Bronchial epithelial cell (primary cell): Measurements from ENCODE around the gene ARRDC3. TPM values are rescaled to one million over a fixed set of nuclear protein-coding genes. Genes with fewer than 3 reads are reported as not detected.
"Not testable (repeated sequence)": the region's sequence is repeated elsewhere in the genome, so short reads cannot be mapped to it uniquely, and the experiment has no call there.

Experiments used
- DNase-seq: peaks from one replicate; pipeline ENCODE4 v3.0.0-alpha.2; 2010; ENCODE audit warnings: low read depth
- FAIRE-seq: peaks from 2 replicates; lab custom pipeline; 2011; peaks lifted over from hg19 to GRCh38; lab: Jason Lieb, UNC
- H3K27me3 ChIP-seq: 2 replicates; pipeline ENCODE4 v1.5.1; 2011; ENCODE audit warnings: low read length; ENCODE audit not compliant: control insufficient read depth, insufficient read depth
- H3K36me3 ChIP-seq: 2 replicates; pipeline ENCODE4 v1.5.1; 2011; ENCODE audit warnings: low read length; ENCODE audit not compliant: control insufficient read depth, insufficient read depth
- H3K4me3 ChIP-seq: 2 replicates; pipeline ENCODE4 v1.5.1; 2011; ENCODE audit warnings: mild to moderate bottlenecking, low read depth, low read length, control low read depth
- CTCF ChIP-seq: IDR thresholded peaks from 2 replicates; pipeline ENCODE4 v1.5.1; 2011; ENCODE audit warnings: mild to moderate bottlenecking, moderate library complexity, low read length, control low read depth, inconsistent platforms; ENCODE audit not compliant: insufficient read depth, severe bottlenecking
- total RNA-seq: library from RNA; depleted of rRNA; stranded (reverse); fragments of >200 nt; gene quantifications from 2 replicates; pipeline ENCODE4 v1.2.1, GENCODE V29; 2014

Gene ARRDC3
- total RNA-seq, 1 donor from 2014 or later, result 70.3 TPM

GRCh38 chr5:91361055-91361701 lies 21.9 kb downstream of the ARRDC3 start:
- DNase-seq, result no peak
- H3K4me3 ChIP-seq, result no peak overlapping the region
- no peaks in the 10 kb centered on the region for H3K27me3 ChIP-seq
- no peak for TF ChIP-seq CTCF
- no peak for FAIRE-seq
- no peaks in the 10 kb centered on the region for H3K36me3 ChIP-seq

GRCh38 chr5:91359962-91360609 lies 23.0 kb downstream of the ARRDC3 start:
- TF ChIP-seq CTCF, result no peak
- H3K36me3 ChIP-seq, result no peaks in the 10 kb centered on the region
- DNase-seq (no peak), FAIRE-seq (no peak)
- no peaks in the 10 kb centered on the region for H3K27me3 ChIP-seq
- H3K4me3 ChIP-seq, result no peak overlapping the region

- TF ChIP-seq CTCF, result no peak
- FAIRE-seq (no peak), DNase-seq (peak; percentile 54)
- H3K36me3 ChIP-seq, result no peaks in the 10 kb centered on the region
- H3K27me3 ChIP-seq, result no peaks in the 10 kb centered on the region
- H3K4me3 ChIP-seq, result no peak overlapping the region
These were observed 25.3 kb downstream of the ARRDC3 start for GRCh38 chr5:91357806-91358205.

DNA sequence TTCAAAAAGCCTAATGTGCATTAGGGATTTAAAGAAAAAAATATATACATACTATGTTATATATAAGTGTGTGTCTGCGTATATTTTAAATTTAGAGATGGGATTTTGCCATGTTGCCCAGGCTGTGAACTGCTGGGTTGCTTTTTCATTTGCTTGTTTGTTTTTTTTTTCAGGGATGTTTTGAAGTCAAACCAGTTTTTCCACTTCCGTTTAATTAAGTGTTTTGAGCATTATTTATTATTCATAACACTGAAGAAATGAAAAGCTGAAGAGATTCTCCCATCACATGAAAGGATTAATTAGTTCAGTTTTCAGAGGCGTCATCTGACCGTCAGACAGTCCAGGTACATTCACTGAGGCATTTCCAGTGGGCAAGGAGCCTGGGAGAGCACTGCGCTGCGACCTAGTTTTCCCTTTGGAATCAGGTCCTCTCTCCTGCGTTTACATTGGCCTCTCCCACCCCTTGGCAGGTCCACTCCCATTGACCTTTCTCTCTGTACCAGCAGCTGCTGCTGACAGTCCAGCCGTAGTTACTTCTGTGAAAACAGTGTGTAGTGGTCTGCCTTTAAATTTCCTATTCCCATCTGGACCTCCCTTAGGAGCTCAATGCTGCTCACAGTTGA lies 26.0 kb downstream of the ARRDC3 start:
- Histone ChIP-seq H3K4me3 (no peak overlapping the region), H3K27me3 (no peaks in the 10 kb centered on the region), H3K36me3 (no peaks in the 10 kb centered on the region)
- TF ChIP-seq CTCF, result no peak
- DNase-seq (peak; percentile 55), FAIRE-seq (no peak)

- DNase-seq, H3K36me3 ChIP-seq, FAIRE-seq, H3K27me3 ChIP-seq, H3K4me3 ChIP-seq: not testable (repeated sequence)
These were observed 28.2 kb downstream of the ARRDC3 start for GRCh38 chr5:91354867-91355266.
